ENCODE measurements around the gene CERT1.

Gene CERT1

DNA sequence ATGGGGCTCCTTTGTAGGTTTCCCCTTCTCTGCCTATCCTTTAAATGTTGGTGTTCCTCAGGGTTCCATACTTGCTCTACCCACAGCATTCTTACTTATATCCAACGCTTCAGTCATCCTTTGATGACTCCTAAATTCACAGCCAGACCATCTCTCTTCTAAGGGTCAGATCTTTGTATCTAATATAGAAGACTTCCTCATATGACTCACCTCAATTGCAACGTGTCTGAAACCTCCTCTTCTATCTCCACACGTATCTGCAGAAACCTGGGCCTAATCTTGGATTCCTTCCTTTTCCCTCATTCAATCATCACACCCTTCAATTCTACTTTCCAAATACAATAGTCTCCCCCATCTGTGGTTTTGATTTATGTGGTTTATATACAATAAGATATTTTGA is 106.1 kb downstream of the CERT1 start:
- Histone ChIP-seq H3K79me2 (ENCODE audit: control insufficient read depth, low read length) (no peaks in the 10 kb centered on the region), H3K36me3 (ENCODE audit: control insufficient read depth, low read length) (no peaks in the 10 kb centered on the region), H4K20me1 (ENCODE audit: control insufficient read depth, insufficient read depth, low read depth, low read length) (no peaks in the 10 kb centered on the region), H3K9me2 (replicated peaks; ENCODE audit: control insufficient read depth, low read length) (no peaks in the 10 kb centered on the region), H3K9me3 (ENCODE audit: control insufficient read depth, insufficient read depth, low read length) (no peaks in the 10 kb centered on the region), H3K4me1 (ENCODE audit: control insufficient read depth, low read length) (no peaks in the 10 kb centered on the region), H3K27me3 (ENCODE audit: control insufficient read depth, low read length) (no peaks in the 10 kb centered on the region), H3K4me2 (ENCODE audit: low read length) (no peak overlapping the region), H3F3A (ENCODE audit: control insufficient read depth, insufficient read depth) (no peaks in the 10 kb centered on the region), H3K4me3 (ENCODE audit: low read length) (no peak overlapping the region), H3K27ac (ENCODE audit: low read depth, low read length) (no peak overlapping the region)
- TF ChIP-seq EZH2phosphoT487 (IDR thresholded peaks at IDR 0.05; ENCODE audit: borderline replicate concordance, low read length) = no peak
- TF ChIP-seq, protein P1, sequence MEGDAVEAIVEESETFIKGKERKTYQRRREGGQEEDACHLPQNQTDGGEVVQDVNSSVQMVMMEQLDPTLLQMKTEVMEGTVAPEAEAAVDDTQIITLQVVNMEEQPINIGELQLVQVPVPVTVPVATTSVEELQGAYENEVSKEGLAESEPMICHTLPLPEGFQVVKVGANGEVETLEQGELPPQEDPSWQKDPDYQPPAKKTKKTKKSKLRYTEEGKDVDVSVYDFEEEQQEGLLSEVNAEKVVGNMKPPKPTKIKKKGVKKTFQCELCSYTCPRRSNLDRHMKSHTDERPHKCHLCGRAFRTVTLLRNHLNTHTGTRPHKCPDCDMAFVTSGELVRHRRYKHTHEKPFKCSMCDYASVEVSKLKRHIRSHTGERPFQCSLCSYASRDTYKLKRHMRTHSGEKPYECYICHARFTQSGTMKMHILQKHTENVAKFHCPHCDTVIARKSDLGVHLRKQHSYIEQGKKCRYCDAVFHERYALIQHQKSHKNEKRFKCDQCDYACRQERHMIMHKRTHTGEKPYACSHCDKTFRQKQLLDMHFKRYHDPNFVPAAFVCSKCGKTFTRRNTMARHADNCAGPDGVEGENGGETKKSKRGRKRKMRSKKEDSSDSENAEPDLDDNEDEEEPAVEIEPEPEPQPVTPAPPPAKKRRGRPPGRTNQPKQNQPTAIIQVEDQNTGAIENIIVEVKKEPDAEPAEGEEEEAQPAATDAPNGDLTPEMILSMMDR (IDR thresholded peaks at IDR 0.05; ENCODE audit: low read depth, low read length, poor library complexity, severe bottlenecking) = no peak

DNA sequence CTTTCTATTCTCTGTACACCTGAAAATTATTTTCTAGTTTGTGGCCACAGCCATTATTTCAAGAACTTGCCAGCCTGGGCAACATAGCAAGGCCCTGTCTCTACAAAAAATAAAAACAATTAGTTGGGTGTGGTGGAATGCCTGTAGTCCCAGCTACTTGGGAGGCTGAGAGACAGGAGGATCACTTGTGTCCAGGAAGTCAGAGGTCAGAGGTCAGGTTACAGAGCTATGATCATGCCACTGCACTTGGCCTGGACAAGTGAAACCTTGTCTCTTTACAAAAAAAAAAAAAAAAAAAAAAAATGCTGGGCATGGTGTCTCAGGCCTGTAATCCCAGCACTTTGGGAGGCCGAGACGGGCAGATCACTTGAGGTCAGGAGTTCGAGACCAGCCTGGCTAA is 116.2 kb downstream of the CERT1 start:
- TF ChIP-seq, protein P1 (IDR thresholded peaks at IDR 0.05; ENCODE audit: low read depth, low read length, poor library complexity, severe bottlenecking) = no peak
- TF ChIP-seq EZH2phosphoT487 (IDR thresholded peaks at IDR 0.05; ENCODE audit: borderline replicate concordance, low read length) = no peak
- H3K36me3 ChIP-seq (ENCODE audit: control insufficient read depth, low read length) = peaks cover 4% of the 10 kb centered on the region; the same call in 1 of the 2 replicates
- no peak overlapping the region for H3K4me2 ChIP-seq (ENCODE audit: low read length)
- no peak overlapping the region for H3K27ac ChIP-seq (ENCODE audit: low read depth, low read length)
- H3K27me3 ChIP-seq (ENCODE audit: control insufficient read depth, low read length) = no peaks in the 10 kb centered on the region
- H3F3A ChIP-seq (ENCODE audit: control insufficient read depth, insufficient read depth) = no peaks in the 10 kb centered on the region
- H4K20me1 ChIP-seq (ENCODE audit: control insufficient read depth, insufficient read depth, low read depth, low read length) = no peaks in the 10 kb centered on the region
- H3K9me3 ChIP-seq (ENCODE audit: control insufficient read depth, insufficient read depth, low read length) = no peaks in the 10 kb centered on the region
- H3K4me1 ChIP-seq (ENCODE audit: control insufficient read depth, low read length) = no peaks in the 10 kb centered on the region
- H3K79me2 ChIP-seq (ENCODE audit: control insufficient read depth, low read length) = no peaks in the 10 kb centered on the region
- H3K9me2 ChIP-seq (replicated peaks; ENCODE audit: control insufficient read depth, low read length) = no peaks in the 10 kb centered on the region
- no peak overlapping the region for H3K4me3 ChIP-seq (ENCODE audit: low read length)

DNA sequence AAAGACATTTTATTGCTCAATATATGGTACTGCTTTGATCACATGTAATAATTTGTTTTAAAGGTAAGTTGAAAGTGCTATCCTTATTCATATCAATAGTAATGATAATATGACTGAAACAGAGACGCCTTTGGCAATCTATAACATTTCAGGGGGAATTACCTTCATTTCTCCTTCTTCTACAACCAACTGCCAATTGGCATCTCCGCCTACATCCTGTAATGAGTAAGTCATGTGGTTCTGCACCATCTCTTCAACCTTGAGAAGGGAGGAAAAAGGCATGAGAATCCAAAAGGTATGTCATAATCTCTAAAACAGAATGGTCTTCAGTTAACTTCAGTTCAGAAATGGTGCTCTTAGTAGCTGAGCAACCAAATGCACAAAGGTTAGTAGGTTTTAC is 122.0 kb downstream of the CERT1 start:
- Histone ChIP-seq H3K9me3 (ENCODE audit: control insufficient read depth, insufficient read depth, low read length) (no peaks in the 10 kb centered on the region), H4K20me1 (ENCODE audit: control insufficient read depth, insufficient read depth, low read depth, low read length) (no peaks in the 10 kb centered on the region), H3K36me3 (ENCODE audit: control insufficient read depth, low read length) (peaks cover 7% of the 10 kb centered on the region), H3K27ac (ENCODE audit: low read depth, low read length) (no peak overlapping the region), H3K27me3 (ENCODE audit: control insufficient read depth, low read length) (no peaks in the 10 kb centered on the region), H3K4me2 (ENCODE audit: low read length) (no peak overlapping the region), H3K79me2 (ENCODE audit: control insufficient read depth, low read length) (no peaks in the 10 kb centered on the region), H3K4me3 (ENCODE audit: low read length) (no peak overlapping the region), H3F3A (ENCODE audit: control insufficient read depth, insufficient read depth) (no peaks in the 10 kb centered on the region), H3K4me1 (ENCODE audit: control insufficient read depth, low read length) (no peaks in the 10 kb centered on the region), H3K9me2 (replicated peaks; ENCODE audit: control insufficient read depth, low read length) (no peaks in the 10 kb centered on the region)
- no peak for TF ChIP-seq EZH2phosphoT487 (IDR thresholded peaks at IDR 0.05; ENCODE audit: borderline replicate concordance, low read length)
- TF ChIP-seq, protein P1 (IDR thresholded peaks at IDR 0.05; ENCODE audit: low read depth, low read length, poor library complexity, severe bottlenecking) = no peak

DNA sequence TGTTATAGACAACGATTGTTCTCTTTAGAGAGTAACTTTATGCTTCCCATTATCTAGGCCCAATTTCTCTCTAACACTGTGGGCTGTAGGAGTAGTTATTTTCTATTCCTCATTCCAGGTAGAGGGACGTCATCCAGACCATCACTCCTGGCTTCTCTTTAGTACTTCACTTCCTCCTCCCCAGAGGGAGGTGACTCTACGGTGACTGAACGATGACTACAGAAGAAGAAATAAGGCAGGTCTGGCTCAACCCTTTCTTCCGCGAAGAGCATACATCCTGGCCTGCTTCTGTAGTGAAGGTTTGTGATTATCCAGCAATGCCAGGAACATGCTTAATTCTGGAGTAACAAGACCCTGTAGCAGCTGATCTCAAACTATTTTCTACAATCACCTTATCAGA is 123.6 kb downstream of the CERT1 start:
- Histone ChIP-seq H3K9me3 (ENCODE audit: control insufficient read depth, insufficient read depth, low read length) (no peaks in the 10 kb centered on the region), H3K4me2 (ENCODE audit: low read length) (no peak overlapping the region), H3K4me3 (ENCODE audit: low read length) (no peak overlapping the region), H3K36me3 (ENCODE audit: control insufficient read depth, low read length) (peaks cover 14% of the 10 kb centered on the region), H3K27ac (ENCODE audit: low read depth, low read length) (no peak overlapping the region), H3K79me2 (ENCODE audit: control insufficient read depth, low read length) (no peaks in the 10 kb centered on the region), H3F3A (ENCODE audit: control insufficient read depth, insufficient read depth) (no peaks in the 10 kb centered on the region), H3K27me3 (ENCODE audit: control insufficient read depth, low read length) (no peaks in the 10 kb centered on the region), H3K9me2 (replicated peaks; ENCODE audit: control insufficient read depth, low read length) (no peaks in the 10 kb centered on the region), H4K20me1 (ENCODE audit: control insufficient read depth, insufficient read depth, low read depth, low read length) (no peaks in the 10 kb centered on the region), H3K4me1 (ENCODE audit: control insufficient read depth, low read length) (no peaks in the 10 kb centered on the region)
- TF ChIP-seq EZH2phosphoT487 (IDR thresholded peaks at IDR 0.05; ENCODE audit: borderline replicate concordance, low read length) = no peak
- TF ChIP-seq, protein P1 (IDR thresholded peaks at IDR 0.05; ENCODE audit: low read depth, low read length, poor library complexity, severe bottlenecking) = no peak
